NOMO-1 (cell line): ENCODE measurements around the gene CACNA1G.

ENCODE experiments used
- DNase-seq, 2 experiments: peaks; one replicate each; lab custom pipeline; 2025; ENCODE audit not compliant: unreplicated experiment in 2 of 2; lab: John Stamatoyannopoulos, UW

The CACNA1G gene

GRCh38 chr17:50547035-50547735, 13.3 kb upstream of the CACNA1G start, which contains the start of gene SPATA20:
SPATA20 (plus strand) TSS chr17:50547174; CDS start chr17:50547209, 35 bp downstream.
- peak; percentile 81 to 90 for DNase-seq

- no peak for DNase-seq
Measured at GRCh38 chr17:50547736-50548083, 12.8 kb upstream of the CACNA1G start.

GRCh38 chr17:50548831-50549230, 11.7 kb upstream of the CACNA1G start:
- no peak for DNase-seq

GRCh38 chr17:50549256-50549941, 11.1 kb upstream of the CACNA1G start:
- no peak for DNase-seq

- DNase-seq: no peak
Measured at GRCh38 chr17:50549969-50550368, 10.5 kb upstream of the CACNA1G start.

GRCh38 chr17:50550661-50551432, 9.7 kb upstream of the CACNA1G start:
- peak in 1 of 2 experiments; percentile 26 for DNase-seq

GRCh38 chr17:50551433-50551815, 9.1 kb upstream of the CACNA1G start:
- no peak for DNase-seq

GRCh38 chr17:50551884-50552283, 8.6 kb upstream of the CACNA1G start:
- DNase-seq: no peak

GRCh38 chr17:50554201-50554600, 6.3 kb upstream of the CACNA1G start:
- no peak for DNase-seq

GRCh38 chr17:50556803-50557202, 3.7 kb upstream of the CACNA1G start:
- DNase-seq: no peak

- DNase-seq: no peak
Measured at GRCh38 chr17:50557630-50558029, 2.9 kb upstream of the CACNA1G start.

- DNase-seq: no peak
Measured at GRCh38 chr17:50558091-50558490, 2.4 kb upstream of the CACNA1G start.

- no peak for DNase-seq
Measured at GRCh38 chr17:50558581-50558940, 2.0 kb upstream of the CACNA1G start.

GRCh38 chr17:50558941-50559614, 1.4 kb upstream of the CACNA1G start:
- peak in 1 of 2 experiments; percentile 12 for DNase-seq

GRCh38 chr17:50559674-50560184, 786 bp upstream of the CACNA1G start:
- DNase-seq: peak in 1 of 2 experiments; percentile 19

- DNase-seq: no peak
Measured at GRCh38 chr17:50560931-50561745, 623 bp downstream of the CACNA1G start.

- no peak for DNase-seq
Measured at GRCh38 chr17:50561746-50562141, 1.2 kb downstream of the CACNA1G start.

- no peak for DNase-seq
Measured at GRCh38 chr17:50562242-50563091, 2.0 kb downstream of the CACNA1G start.

- no peak for DNase-seq
Measured at GRCh38 chr17:50563092-50563511, 2.6 kb downstream of the CACNA1G start.
